HG03457 (cell line): ENCODE data around the gene SLFN14.
"Not testable (repeated sequence)": the region's sequence is repeated elsewhere in the genome, so short reads cannot be mapped to it uniquely, and the experiment has no call there.

Experiments
- ATAC-seq: cut with Tn5 transposase; IDR thresholded peaks from one replicate; pipeline ENCODE4 v1.9.1; 2021; ENCODE audit warnings: moderate number of reproducible peaks; ENCODE audit not compliant: unreplicated experiment

The SLFN14 gene

GRCh38 chr17:35559495-35560210, 966 bp downstream of the SLFN14 start:
- no peak for ATAC-seq

DNA sequence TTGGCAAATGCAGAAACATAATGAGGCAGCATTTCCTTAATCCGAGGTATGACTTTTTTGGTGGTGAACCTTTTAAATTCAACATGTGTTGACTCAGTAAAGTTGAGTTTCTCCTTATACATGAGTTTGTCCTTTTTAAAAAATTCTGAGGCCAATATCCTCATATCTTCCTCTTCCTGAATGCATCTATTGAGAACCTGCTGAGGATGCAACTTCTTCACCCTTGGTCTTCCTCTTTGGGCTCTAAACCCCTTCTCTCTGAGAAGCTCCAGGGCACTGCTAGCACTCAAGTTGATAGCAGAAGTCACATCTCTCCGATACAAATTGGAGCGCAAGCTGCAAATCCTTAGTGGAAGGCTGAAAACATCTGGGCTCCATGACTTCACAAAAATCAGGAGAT, 3.3 kb downstream of the SLFN14 start:
- no peak for ATAC-seq

- ATAC-seq = no peak
Measured at GRCh38 chr17:35555691-35556090, 4.9 kb downstream of the SLFN14 start.

- ATAC-seq = no peak
Measured at GRCh38 chr17:35554668-35555067, 6.0 kb downstream of the SLFN14 start.

DNA sequence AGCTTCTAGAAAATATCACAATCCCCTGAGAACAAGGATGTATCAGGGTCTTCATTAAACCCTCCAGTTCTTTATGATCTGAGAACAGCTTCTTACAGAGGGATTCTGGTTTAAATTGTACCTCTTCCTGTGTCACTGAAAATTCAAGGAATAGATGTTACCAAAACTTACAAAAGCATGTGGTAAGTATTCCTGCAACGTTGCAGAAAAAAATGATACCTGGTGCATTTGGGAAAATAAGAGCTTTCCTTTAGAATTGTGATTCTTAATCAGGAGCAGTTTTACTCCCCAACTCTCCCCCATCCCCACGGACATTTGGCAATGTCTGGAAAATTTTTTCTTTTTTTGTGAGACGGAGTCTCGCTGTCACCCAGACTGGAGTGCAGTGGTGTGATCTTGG, 7.3 kb downstream of the SLFN14 start:
- no peak for ATAC-seq

GRCh38 chr17:35548978-35549377, 11.6 kb downstream of the SLFN14 start:
- no peak for ATAC-seq

- ATAC-seq = no peak
Measured at GRCh38 chr17:35548208-35548810, 12.3 kb downstream of the SLFN14 start.

- ATAC-seq = no peak
Measured at GRCh38 chr17:35546487-35546886, 14.1 kb downstream of the SLFN14 start.

DNA sequence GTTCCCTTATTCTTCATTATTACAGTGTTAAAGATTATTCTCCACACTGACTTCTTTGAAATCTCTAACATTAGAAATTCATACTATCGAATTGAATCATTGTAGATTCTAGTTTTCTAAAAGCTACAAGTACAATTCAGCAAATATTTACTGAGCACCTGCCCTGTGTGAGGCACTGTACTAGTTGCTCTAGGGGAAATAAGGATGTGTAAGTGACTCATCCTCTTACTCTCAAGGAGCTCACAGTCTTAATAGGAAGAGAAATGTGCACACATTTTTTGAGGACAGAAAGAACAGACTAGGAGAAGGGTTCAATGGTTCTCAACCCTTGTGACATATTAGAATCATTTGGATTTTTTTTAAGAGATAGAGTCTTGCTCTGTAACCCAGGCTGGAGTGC, 15.5 kb downstream of the SLFN14 start:
- no peak for ATAC-seq

DNA sequence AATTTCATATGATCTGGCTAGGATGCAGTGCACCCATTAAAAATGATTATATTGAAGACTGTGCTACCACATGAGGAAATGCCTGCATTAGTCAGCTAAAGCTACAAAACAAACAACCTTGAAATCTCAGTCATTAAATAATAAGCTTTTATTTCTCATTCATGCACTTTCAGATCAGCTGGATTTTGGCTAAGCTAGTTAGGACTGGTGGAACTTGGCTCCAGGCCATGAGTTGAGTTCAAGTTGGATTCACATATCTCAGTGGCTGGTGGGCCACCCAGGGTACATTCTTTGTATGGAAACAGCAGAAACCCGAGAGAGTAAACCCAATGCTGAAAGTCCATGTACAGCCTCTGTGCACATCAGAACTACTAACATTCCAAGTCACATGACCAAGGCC, 16.8 kb downstream of the SLFN14 start:
- ATAC-seq = no peak

GRCh38 chr17:35542990-35543389, 17.6 kb downstream of the SLFN14 start:
- ATAC-seq = no peak

- ATAC-seq = no peak
Measured at GRCh38 chr17:35541434-35541833, 19.2 kb downstream of the SLFN14 start.

DNA sequence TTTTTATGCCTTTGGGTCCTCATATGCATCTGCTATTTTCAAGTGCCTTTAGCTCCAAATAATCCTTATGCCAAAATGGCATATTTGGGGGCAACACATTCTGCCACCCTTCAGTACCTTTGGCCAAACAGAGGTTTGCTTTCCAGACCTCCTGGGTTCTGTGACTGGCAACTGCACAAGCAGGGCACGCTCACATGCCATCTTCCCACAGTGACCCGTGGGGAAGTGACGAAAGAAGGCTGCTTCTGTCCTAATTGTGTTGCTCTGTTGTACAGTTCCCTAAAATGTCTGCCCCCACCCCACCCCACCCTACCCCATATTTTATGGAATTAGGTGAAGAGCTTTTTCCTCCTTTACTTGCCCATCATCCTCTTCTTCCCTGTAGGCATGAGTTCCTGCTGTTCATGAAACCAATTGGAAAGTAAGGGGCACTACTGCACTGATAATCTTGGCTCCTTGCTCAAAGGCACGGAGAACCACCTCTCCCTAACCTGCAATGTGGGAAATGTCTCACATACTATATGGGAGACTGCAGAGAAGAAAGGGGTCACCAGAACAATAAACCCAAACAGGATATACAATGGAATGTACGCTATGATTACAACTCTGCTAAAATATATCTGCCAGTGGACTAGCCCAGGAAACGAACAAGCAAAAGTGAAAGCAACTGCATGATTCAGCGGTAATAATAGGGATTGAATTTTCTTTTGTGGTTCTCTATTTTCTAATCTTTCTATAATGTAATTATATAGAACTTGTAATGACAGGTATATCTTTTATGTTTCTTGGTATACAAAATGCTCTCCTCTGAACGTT, 19.8 kb downstream of the SLFN14 start:
- ATAC-seq = no peak

DNA sequence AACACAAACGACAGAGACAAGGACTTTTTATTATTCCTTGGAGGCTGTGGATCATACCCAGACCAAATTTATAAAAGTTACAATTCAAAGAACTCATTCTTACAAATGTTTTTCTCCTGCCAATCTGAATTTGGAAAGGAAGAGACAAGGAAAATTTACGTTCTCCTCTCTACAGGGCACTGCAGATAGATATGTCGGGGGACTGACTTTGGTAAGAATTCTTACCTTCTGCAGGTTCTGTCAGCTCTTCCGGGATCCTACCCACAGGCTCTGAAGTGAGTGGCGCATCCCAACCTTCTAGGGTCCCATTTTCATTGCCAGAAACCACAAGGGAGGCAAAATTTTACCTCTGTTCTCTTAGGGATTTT, 21.0 kb downstream of the SLFN14 start:
- ATAC-seq = no peak

GRCh38 chr17:35537601-35538141, 22.9 kb downstream of the SLFN14 start, which contains the start of gene SLFN12L:
SLFN12L (minus strand) TSS chr17:35537678; CDS start chr17:35522364, 15,314 bp downstream.
- ATAC-seq = no peak

GRCh38 chr17:35536664-35537171, 23.9 kb downstream of the SLFN14 start:
- ATAC-seq = no peak

DNA sequence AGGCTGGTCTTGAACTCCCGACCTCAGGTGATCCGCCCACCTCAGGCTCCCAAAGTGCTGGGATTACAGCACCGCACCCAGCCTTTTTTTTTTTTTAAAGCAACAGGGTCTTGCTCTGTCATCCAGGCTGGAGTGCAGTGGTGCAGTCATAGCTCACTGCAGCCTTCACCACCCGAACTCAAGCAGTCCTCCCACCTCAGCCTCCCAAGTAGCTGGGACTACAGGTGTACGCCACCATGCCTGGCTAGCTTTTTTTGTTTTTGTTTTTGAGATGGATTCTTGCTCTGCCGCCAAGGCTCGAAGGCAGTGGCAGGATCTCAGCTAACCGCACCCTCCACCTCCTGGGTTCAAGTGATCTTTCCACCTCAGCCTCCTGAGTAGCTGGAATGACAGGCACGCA, 25.2 kb downstream of the SLFN14 start:
- not testable (repeated sequence) for ATAC-seq

GRCh38 chr17:35534576-35535093, 26.0 kb downstream of the SLFN14 start:
- ATAC-seq = no peak

DNA sequence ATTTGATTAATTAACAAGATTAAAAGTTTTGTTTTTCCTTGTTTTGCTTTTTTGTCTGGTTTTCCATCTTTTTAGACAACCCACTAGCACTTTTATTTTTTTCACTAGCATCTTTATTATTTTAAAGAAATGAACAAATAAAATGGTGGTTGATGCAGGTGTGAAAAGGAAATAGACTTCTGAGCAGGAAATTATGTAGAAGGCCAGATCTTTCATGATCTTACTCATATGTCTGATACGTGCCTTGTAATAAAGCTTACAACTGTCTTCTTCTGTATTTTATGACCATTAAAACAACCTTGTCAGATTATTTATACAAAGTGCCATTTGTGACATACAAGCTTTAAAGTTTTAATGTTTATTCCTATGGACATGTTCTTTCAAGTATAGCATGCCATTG, 29.5 kb downstream of the SLFN14 start:
- no peak for ATAC-seq

DNA sequence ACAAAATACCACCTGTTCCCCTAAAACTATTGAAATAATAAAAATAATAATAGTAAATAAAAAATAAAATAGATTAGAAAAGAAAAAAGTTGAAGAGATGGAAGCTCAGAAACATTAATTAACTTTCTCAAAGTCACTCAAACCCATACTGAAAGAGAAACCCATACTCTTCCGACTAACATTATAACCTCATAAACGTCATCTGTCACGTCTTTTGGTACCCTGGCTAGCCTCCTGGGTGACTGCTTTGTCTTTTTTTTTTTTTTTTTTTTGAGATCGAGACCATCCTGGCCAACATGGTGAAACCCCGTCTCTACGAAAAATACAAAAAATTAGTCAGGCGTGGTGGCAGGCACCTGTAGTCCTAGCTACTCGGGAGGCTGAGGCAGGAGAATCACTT, 30.8 kb downstream of the SLFN14 start:
- no peak for ATAC-seq

DNA sequence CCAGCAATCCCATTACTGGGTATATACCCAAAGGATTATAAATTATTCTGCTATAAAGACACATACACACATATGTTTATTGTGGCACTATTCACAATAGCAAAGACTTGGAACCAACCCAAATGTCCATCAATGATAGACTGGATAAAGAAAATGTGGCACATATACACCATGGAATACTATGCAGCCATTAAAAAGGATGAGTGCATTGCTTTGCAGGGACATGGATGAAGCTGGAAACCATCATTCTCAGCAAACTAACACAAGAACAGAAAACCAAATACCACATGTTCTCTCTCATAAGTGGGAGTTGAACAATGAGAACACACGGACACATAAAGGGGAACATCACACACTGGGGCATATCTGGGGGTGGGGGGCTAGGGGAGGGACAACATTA, 31.3 kb downstream of the SLFN14 start:
- not testable (repeated sequence) for ATAC-seq
